AG09319 (cell line): ENCODE results near the gene ZNF205.
A peak's percentile ranks its signal among the peaks of the same experiment; 100 is the strongest.

ENCODE experiments used
- DNase-seq: peaks from one replicate; pipeline ENCODE4 v3.0.0-alpha.2; 2010; ENCODE audit warnings: low read depth; ENCODE audit errors: extremely low read depth
- TF ChIP-seq, protein P1 (sequence below): IDR thresholded peaks from 2 replicates; pipeline ENCODE4 v1.5.1; 2011; ENCODE audit warnings: low read depth, mild to moderate bottlenecking, inconsistent platforms, low read length, moderate library complexity

ZNF205 gene

GRCh38 chr16:3150346-3151218 is 38.2 kb downstream of the ZNF205 start:
- DNase-seq, result peak; percentile 87
- TF ChIP-seq, protein P1, sequence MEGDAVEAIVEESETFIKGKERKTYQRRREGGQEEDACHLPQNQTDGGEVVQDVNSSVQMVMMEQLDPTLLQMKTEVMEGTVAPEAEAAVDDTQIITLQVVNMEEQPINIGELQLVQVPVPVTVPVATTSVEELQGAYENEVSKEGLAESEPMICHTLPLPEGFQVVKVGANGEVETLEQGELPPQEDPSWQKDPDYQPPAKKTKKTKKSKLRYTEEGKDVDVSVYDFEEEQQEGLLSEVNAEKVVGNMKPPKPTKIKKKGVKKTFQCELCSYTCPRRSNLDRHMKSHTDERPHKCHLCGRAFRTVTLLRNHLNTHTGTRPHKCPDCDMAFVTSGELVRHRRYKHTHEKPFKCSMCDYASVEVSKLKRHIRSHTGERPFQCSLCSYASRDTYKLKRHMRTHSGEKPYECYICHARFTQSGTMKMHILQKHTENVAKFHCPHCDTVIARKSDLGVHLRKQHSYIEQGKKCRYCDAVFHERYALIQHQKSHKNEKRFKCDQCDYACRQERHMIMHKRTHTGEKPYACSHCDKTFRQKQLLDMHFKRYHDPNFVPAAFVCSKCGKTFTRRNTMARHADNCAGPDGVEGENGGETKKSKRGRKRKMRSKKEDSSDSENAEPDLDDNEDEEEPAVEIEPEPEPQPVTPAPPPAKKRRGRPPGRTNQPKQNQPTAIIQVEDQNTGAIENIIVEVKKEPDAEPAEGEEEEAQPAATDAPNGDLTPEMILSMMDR, result no peak

GRCh38 chr16:3152027-3152276 is 39.6 kb downstream of the ZNF205 start:
- DNase-seq, result no peak
- TF ChIP-seq, protein P1, result no peak

DNA sequence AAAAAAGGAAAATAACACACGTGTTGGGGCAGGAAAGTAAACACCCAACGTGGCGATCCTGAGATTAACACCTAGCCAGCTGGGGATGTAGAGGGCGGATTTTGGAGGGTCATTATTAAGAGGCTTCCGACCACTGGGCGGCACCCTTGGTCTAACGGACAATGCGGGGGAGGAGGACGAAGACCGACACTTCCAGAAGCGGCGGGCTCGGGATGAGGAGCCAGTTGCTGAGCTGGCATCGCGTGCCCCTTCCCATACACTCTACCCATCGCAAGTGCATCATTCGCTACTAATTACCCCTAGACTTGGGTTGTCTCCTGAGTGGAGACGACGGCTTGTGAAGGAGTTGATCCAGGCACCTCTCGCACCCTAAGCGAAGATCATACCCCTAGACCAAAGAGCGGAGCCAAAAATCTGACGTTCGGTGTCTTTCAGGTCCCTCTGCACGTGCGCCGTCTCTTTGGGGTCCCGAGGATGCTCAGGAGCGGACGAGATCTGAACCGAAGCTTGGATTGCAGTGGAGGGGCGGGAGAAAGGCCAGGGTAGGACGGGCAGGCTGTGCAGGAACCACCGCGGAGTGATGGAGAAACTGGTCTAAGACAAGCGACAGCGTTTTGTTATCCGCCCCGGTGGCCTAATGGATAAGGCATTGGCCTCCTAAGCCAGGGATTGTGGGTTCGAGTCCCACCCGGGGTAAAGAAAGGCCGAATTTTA is 40.0 kb downstream of the ZNF205 start:
- peak; percentile 81 for DNase-seq
- TF ChIP-seq, protein P1, result peak; percentile 43

DNA sequence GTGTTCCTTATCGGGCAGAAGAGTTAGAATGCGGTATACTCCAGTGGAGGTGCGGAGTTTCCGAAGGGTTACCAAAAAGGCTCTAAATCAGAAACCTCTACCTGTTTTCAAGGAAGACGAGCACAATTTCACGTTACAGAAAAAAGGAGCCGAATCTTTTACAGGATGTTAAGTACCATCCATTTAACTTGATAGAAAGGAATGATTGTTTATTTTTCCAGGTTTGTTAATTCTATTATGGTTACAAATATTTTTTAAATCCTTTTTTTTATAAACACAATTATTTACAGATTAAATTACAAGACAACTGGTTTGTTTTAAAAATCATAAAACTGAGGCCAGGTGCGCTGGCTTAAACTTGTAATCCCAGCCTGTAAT is 40.6 kb downstream of the ZNF205 start:
- TF ChIP-seq, protein P1, result no peak
- DNase-seq, result no peak

DNA sequence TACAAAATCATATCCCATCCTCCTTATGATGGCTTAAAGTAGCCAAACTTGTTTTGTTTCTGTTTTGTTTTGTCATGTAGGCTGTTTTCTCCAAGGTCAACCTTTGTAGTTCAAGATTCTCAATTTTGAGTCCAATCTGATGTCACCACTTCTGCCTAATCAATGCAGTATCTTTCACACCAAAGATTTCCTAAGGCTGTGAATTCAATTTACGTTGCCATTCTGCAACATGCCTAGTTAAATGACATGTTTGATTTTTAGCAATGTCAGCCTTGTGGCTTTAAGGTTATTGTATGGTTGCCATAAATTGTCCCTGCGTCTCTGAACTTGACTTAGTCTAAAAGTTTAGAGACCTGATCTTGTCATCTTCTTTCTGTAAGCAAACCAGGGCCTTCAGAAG is 42.8 kb downstream of the ZNF205 start:
- no peak for DNase-seq
- TF ChIP-seq, protein P1, result no peak

GRCh38 chr16:3155972-3156371 is 43.6 kb downstream of the ZNF205 start:
- TF ChIP-seq, protein P1, result no peak

More at GRCh38 chr16:3155972-3156371, 43.6 kb downstream of the ZNF205 start:
- no peak for DNase-seq
